HG03460 (cell line): ENCODE results near the gene HIGD1B.
"Not testable (repeated sequence)": the region's sequence is repeated elsewhere in the genome, so short reads cannot be mapped to it uniquely, and the experiment has no call there.

ENCODE experiments used
- ATAC-seq: cut with Tn5 transposase; IDR thresholded peaks from one replicate; pipeline ENCODE4 v1.9.1; 2021; ENCODE audit not compliant: unreplicated experiment

Gene HIGD1B

DNA sequence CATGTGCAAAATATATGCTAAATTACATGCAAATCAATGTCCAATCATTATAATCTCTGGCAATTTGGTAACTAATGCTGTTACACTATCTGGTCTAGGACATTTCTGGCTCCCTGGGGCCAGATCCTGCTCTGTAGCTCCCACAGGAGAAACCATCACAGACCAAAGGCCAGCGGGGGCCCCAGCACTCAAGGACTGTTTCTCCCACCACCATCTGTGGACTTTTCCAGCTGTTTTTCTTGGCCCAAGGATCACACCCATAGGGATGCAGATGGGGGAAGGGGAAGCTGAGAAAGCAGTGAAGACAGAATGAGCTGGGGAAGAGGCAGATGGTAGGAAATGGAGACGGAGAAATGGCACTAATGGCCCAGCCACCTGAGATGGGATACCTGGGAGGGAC lies at the start of gene HIGD1B:
HIGD1B (plus strand) TSS at position 298 of the 400 bp plus-strand sequence. CDS start 270 bp downstream, outside the sequence.
- no peak for ATAC-seq

DNA sequence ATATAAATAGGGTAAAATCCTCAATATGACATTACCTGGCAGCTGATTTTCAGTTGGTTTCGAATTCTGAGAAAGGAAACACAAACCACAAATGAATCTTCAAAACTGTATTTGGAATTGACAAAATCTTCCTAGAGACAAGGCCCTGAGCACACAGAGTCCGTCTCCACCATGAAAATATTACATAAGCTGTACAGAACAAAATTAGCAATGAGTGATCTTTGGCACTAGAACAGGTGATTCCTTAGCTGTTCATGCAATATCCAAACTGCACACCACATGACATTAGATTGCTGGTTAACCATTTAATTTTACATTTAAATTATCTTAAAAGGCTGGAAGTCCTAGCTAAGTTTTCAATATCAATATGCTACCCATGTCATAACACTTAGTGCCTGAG lies 49.3 kb upstream of the HIGD1B start:
- ATAC-seq: no peak

DNA sequence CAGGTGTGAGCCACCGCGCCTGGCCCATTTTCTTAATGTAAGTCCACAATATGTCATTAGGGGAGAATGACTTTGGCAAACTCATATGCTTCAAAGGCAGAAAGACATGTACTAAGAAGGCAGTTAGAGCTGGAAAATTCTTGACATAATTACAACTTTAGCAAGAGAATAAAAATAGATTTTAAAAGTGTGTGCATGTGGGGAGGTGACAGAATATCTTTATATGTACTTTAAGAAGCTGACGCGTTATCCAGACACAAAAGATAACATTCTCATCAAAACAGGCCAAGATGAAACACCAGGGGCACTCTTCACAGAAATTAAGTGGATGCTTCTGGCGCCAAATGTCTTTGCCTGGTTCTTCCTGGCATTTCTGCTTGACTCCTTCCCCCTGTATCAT lies 45.8 kb upstream of the HIGD1B start:
- ATAC-seq: no peak

DNA sequence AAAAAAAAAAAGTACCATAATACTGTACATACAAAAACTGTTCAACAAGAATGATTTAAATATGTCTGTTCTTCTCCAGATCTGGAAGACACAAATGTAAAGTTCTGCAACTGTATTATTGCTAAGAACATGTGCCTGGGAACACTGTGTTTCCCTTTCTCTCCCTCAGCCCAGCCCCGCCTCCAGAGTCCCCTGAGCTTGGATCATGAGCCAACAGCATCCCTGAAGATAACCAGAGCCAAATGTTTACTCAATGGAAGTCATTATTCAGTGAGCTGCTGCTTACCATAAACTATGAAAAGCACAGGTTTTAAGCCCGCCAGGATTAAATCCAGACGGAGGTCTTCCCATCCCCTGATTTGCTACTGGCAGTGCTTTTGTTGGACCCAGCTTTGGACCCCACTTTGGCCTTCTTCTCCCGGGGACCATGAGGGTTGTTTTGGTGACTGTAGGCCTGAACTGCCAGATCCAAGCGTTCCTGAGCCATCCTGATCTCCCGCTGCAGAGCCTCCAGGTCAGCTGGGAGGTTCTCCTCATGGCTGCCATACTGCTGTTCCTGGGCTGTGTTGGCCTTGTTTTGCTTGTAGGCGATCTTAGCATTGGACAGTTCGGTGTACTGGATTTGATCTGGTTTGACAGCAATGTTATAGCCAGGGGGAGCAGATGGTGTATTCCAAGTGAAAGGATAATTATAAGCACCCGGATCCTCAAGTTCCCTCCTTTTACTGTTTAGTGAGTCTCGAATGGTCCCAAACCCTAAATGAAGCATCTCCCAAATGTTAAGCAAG lies 43.2 kb upstream of the HIGD1B start:
- no peak for ATAC-seq

DNA sequence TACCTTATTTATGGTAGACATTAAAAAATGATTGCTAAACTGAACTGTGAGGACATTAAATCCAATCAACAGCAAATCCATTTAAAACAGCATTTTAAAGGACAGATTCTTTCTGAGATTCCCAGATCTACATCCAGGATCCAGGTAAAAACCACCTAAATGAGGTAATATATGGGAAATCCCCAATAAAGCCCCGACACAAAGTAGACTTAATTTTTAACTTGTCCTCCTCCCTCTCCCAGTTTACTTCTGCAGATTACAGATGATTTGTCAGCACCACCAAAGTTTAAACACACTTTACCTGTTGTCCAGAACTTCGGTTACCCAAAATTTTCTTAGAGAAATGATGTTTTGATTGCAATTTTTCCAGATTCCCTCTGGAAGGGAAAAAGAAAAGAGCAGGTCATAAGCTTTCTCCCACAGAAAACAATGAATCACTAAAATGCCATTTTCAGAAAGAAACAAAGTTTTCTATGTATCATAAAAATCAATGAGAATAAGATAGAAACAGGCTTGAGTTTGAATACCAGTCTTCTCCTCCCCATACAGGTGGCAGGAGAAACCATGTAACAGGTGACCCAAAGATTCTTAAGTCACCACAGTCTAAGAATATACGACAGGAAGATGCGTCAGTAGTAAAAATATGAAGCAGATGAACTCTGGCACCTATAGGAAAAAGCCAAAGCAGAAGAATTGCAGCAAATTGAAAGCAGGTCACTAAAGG lies 40.4 kb upstream of the HIGD1B start:
- no peak for ATAC-seq

DNA sequence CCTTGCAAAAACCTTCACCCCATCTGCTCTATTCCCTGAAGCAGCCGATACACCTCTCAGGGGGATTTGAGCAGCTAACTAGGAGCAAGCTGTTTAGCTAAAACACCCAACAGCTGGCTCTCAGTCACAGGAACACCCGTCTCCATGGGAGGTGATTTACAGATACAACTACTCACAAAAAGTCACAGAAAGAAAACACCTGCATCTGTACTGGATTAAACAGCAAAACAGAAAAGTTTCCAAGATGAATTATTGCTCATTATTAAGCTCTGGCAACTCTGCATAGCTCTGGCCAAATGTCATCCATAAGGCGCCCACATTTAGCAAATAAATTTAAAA lies 39.9 kb upstream of the HIGD1B start:
- no peak for ATAC-seq

DNA sequence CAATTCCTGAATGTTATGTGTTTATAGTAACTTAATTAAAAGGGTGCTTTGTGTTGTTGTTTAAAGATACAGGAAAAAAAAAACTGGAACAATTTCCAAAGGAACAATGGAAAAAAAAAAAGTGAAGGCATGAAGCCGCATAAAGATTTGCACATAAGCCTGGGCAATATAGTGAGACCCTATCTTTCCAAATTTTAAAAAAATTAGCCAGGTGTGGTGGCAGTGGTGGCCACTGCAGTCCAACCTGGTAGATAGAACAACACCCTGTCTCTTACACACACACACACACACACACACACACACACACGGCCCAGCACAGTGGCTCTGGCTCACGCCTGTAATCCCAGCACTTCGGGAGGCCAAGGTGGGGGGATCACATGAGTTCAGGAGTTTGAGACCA lies 39.5 kb upstream of the HIGD1B start:
- no peak for ATAC-seq

DNA sequence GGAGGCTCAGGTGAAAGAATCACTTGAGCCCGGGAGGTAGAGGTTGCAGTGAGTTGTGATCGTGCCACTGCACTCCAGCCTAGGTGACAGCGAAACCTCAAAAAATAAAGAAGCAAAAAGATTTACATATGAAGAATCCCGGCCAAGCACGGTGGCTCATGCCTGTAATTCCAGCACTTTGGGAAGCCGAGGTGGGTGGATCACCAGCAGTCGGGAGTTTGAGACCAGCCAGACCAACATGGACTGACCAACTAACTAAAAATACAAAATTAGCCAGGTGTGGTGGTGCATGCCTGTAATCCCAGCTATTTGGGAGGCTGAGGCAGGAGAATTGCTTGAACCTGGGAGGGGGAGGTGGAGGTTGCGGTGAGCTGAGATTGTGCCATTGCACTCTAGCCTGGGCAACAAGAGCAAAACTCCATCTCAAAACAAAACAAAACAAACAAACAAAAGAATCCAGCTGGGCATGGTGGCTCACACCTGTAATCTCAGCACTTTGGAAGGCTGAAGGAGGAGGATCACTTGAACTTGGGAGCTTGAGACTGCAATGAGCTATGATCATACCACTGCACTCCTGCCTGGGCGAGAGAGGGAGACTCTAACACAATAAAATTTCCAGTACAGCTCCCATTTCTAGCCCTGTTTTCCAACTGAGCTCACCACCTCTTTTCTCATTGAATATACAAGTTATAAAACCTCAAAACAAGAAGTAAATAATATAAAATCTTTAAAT lies 38.9 kb upstream of the HIGD1B start:
- ATAC-seq: not testable (repeated sequence)

DNA sequence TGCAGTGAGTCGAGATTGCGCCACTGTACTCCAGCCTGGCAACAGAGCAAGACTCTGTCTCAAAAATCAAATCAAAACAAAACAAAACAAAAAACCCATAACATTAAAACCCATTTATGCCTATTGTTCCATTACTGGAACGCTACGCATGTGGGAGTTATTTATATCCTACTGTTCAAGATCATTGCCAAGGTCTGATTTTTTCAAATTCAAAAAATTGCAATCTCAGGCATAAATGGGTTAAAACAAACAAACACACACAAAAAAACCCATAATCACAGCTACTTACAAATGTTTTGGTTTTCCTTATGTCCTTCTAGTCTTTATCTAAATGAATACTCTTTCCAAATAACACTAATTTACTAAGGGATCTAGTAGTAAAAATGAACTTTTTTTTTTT lies 35.4 kb upstream of the HIGD1B start:
- ATAC-seq: no peak

DNA sequence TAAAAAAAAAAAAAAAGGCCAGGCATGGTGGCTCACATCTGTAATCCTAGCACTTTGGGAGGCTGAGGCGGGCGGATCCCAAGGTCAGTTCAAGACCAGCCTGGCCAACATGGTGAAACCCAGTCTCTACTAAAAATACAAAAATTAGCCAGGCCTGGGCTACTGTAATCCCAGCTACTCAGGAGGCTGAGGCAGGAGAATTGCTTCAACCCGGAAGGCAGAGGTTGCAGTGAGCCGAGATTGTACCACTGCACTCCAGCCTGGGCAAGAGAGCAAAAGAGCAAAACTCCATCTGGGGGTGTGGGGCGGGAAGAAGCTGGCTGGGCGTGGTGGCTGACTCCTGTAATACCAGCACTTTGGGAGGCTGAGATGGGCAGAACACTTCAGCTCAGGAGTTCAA lies 29.2 kb upstream of the HIGD1B start:
- ATAC-seq: not testable (repeated sequence)

DNA sequence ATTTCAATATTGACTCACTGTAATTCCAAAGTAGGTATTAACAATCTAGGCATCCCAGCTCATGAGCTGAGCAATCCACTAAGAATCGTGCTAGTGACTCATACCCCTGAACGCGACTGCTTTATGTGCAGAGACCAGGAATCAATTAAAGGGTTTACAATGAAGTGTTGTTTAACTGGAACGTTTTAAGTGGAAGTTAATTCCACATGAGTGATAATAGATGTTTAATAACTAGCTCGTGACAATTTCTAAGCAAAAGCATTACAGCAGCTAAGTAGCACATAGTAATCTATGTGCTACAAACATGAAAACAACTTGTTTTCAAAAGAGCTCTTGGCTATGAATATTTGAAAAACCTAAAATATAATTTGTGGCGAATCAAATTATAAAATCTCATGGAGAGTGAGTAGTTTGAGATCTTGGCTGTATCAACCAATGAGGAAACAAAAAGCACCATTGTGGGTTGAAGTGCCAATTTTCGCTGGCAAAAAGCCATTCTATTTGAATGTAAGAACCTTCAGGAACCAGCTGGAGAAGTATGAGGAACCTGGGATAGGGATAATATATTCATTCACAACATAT lies 27.0 kb upstream of the HIGD1B start:
- no peak for ATAC-seq

DNA sequence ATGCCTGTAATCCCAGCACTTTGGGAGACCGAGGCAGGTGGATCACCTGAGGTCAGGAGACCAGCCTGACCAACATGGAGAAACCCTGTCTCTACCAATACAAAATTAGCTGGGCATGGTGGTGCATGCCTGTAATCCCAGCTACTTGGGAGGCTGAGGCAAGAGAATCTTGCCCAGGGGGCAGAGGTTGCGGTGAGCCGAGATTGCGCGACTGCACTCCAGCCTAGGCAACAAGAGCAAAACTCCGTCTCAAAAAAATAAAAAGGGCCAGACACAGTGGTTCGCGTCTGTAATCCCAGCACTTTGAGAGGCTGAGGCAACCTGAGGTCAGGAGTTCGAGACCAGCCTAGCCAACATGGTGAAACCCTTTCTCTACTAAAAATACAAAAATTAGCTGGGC lies 22.4 kb upstream of the HIGD1B start:
- ATAC-seq: not testable (repeated sequence)

DNA sequence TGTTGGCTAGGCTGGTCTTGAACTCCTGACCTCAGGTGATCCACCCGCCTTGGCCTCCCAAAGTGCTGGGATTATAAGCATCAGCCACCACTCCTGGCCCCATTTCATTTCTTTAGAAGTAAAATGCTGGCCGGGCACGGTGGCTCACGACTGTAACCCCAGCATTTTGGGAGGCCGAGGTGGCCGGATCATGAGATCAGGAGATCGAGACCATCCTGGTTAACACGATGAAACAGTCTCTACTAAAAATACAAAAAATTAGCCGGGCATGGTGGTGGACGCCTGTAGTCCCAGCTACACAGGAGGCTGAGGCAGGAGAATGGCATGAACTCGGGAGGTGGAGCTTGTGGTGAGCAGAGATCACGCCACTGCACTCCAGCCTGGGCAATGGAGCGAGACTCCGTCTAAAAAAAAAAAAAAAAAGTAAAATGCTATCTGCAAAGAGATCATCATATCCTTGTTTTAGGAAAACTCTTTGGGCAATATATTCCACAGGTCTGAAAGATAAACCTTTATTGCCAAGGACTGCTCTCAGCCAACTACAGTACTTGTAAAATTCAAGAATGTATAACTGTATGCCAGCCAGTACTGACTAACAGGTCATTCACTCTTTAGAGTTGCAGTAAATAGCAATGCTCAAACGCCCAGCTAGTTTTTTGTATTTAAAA lies 21.4 kb upstream of the HIGD1B start:
- ATAC-seq: no peak

DNA sequence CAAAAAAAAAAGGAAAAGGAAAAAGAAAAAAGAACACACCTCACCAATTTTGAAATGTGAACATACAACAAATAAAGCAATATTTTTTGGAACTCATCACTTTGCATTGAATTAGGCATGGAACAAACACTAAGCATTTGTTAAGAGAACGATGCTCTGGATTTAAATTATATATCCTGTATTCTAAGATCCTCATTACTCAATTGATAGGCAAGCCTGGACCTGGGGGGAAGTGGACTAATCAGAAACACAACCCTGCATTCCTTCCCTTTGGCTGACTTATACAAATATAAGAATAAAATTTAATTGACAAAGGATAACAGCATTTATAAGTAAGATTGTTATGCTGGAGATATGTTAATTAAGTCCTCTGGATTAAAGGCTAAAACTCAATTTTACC lies 19.8 kb upstream of the HIGD1B start:
- ATAC-seq: no peak

DNA sequence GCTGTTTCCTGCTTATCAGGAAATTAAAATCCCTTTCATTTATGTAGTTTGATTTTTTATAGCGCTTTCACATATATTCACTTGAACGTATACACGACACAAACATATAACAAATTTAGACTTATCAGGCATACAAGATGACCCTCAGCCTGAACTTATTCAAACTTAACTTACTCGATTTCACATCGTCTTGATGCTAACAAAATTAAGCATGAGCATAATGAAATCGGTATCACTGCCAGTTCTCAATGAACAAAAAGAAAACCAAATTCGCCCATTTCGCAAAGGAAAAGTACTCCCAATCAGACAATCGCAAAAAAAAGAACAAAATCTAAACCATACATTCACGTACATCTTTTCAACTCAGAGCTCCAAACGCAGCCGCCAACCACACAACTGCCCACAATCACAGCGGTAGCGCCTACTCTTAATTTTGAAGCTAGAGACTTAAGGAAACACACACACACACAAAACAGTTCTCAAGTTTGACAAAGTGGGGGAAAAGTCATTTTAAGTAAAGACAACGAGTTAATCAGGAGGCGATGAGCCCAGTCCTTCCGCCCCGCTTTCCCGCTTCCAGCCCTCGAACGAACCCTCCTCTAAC lies 18.7 kb upstream of the HIGD1B start:
- ATAC-seq: no peak

DNA sequence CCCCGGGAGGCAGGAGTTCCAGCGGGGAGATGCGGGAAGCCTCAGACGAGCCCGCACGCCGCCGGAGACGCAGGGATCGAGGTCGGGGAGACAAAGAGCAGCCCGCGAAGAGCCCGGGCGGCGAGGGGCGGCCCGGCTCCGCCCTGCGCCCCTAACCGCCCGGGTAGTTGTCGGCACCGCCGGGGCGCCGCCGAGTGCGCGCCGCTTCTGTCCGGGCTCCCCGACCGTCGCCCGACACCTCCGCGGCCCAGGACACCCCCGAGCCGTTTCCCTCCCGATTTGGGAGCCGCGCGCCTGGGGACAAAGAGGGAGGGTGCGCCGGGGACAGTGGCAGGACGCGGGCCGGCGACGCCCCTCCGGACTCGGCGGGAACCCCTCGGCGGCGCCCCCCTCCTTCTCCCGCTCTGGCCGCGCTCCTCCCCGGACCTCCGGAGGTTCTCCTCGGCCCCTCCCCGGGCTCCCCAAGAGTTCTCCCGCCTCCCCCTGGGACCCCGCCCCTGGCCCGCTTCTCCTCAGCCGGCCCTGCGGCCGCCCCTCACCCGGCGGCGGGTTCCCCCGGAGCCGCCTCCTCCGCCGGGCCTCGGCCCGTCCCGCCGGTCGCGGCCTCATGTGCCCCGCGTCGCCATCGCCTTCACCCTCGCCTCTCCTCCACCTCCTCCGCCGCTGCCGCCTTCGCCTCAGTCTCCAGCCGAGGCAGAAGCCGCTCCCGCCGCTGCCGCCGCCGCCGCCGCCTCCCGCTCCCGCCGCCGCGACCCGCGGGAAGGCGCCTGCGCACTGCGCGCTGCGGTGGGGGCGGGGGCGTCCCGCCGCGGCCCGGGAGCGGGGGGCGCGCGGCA lies 17.9 kb upstream of the HIGD1B start, which contains the start of gene GJC1:
GJC1 (minus strand) TSS at position 765 of the 836 bp plus-strand sequence. CDS start 24,470 bp downstream, outside the sequence.
- no peak for ATAC-seq

DNA sequence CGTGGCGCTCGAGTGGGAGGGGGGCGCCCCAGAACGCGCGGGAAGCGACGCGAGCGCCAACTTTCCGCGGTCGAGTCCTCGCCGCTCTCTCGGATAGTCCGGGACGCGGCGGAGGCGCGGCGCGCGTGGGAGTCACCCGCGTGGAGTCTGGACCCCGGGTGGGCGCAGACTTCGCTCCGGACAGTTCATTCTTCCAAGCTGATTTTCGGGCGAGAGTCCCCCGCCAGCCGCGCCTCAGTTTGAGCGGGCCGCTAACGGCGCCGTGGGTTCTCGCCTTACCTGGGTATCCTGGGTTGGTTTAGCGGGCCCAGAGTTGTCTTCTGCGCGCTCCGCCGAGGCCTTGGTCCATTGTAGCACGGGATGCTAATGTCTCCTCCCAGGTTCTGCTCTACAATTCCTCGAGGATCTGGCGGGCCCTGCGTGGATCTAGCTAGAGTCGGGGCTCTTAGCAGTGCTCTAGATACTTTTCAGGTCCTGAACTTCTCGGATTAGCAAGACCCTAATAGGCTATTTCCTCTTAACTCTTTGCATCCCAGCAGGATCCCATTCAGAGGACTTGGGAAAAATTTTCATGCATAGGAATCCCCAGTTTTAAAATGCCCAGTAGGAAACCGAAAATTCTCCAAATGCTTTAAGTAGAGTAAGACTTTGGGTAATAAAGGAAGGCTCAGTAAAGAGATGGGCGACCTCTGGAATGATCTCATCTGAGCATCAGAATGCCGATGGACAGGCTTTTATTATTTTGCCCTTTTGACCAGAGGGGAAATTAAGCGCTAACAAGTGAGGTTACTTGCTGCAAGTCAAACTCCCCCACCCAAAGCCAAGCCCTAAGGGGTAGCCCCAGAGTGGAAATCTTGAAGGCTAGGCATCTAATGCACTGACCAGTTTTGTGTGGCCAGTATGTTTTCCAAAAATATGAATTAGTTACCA lies 17.1 kb upstream of the HIGD1B start:
- no peak for ATAC-seq

DNA sequence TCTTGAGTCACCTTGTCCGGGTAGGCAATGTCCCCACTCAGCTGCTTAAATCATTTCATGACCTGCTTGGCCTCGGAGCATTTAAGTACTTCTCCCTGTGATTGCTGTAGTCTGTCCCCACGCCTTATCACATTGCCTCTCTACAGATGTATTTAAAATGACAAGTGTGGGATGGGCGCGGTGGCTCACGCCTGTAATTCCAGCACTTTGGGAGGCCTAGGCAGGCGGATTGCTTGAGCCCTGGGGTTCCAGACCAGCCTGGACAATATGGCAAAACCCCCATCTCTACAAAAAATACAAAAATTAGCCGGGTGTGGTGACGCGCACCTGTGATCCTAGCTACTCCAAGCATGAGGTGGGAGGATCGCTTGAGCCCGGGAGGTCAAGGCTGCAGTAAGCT lies 16.3 kb upstream of the HIGD1B start:
- no peak for ATAC-seq

DNA sequence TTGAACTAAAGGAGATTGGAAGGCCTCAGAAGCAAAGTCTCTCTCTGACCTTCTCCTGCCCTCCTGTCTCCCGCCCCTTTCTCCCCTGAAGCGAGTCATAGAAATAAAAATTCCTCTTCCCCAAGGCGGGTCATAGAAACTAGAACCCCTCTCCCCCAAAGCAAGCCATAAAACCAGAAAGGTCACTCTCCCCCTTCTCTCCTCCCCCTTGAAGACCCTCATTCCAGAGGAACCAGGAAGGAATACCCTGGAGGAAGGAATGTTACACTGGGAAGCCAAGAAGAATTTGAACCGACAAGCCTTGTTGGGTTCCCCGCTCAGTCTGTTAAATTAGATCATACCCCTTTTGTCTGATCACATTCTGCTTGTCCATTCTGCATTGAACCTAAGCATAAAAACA lies 14.9 kb upstream of the HIGD1B start:
- ATAC-seq: no peak
